Measurements from ENCODE around the gene DAB1.

Gene DAB1

GRCh38 chr1:57319165-57319564 lies 104.7 kb downstream of the DAB1 start:
- H3K27ac ChIP-seq (ENCODE audit: low read depth, low read length): no peak overlapping the region
- WGBS: 70% methylated on average over 4 of the region's 4 CpGs
- H3K9ac ChIP-seq (ENCODE audit: low read depth, low read length): no peak overlapping the region
- H3K9me3 ChIP-seq (ENCODE audit: insufficient read depth, low read depth, low read length): no peaks in the 10 kb centered on the region
- H3K27me3 ChIP-seq (ENCODE audit: insufficient read depth, low read length): no peaks in the 10 kb centered on the region
- H3K4me1 ChIP-seq (ENCODE audit: insufficient read depth, low read length): 0 out of 2 replicates have a peak, but pooled peaks cover 6% of the 10 kb centered on the region
- no peaks in the 10 kb centered on the region for H3K36me3 ChIP-seq (ENCODE audit: insufficient read depth, low read length)
- no peak overlapping the region for H3K4me3 ChIP-seq (ENCODE audit: low read length)

DNA sequence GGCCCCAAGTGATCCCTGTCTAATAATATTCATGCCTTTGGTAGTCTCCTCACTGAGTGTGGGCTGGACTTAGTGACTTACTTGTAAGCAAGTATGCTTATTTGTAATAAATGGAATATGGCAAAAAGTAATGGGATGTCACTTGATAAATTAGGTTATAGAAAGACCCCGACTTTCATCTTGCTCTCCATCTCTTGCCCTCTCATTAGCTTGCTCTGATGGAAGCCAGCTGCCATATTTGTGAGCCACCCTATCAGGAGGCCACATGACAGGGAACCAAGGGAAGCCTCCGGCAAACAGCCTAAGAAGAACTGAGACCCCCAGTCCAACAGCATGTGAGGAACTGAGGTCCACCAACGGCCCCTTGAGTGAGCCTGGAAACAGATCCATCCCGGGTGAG lies 107.0 kb downstream of the DAB1 start:
- Histone ChIP-seq H3K4me1 (ENCODE audit: insufficient read depth, low read length) (0 out of 2 replicates have a peak, but pooled peaks cover 5% of the 10 kb centered on the region), H3K9ac (ENCODE audit: low read depth, low read length) (no peak overlapping the region), H3K4me3 (ENCODE audit: low read length) (no peak overlapping the region), H3K36me3 (ENCODE audit: insufficient read depth, low read length) (no peaks in the 10 kb centered on the region), H3K27ac (ENCODE audit: low read depth, low read length) (no peak overlapping the region), H3K27me3 (ENCODE audit: insufficient read depth, low read length) (no peaks in the 10 kb centered on the region), H3K9me3 (ENCODE audit: insufficient read depth, low read depth, low read length) (no peaks in the 10 kb centered on the region)
- WGBS: 96% methylated on average over 4 of the region's 4 CpGs

DNA sequence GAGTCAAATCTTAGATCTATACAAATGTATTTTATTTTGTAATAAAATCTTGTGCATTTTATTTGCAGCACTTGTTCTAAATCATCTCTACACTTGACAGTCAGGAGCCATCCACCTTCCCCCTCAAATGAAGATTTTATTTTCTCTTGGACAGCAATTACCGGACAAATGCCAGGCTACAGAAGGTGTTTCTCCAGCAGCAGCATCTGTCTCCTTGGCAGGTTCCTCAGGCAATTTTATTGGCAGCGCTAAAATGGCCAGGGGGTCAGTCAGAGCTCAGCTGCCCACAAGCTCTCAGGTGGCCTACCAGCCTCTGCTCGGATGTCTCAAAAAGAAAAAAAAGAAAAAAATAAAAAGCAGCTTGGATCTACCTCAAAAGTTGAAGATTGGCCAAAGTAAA lies 107.6 kb downstream of the DAB1 start:
- Histone ChIP-seq H3K9me3 (ENCODE audit: insufficient read depth, low read depth, low read length) (no peaks in the 10 kb centered on the region), H3K36me3 (ENCODE audit: insufficient read depth, low read length) (no peaks in the 10 kb centered on the region), H3K4me1 (ENCODE audit: insufficient read depth, low read length) (0 out of 2 replicates have a peak, but pooled peaks cover 5% of the 10 kb centered on the region), H3K27ac (ENCODE audit: low read depth, low read length) (no peak overlapping the region), H3K9ac (ENCODE audit: low read depth, low read length) (no peak overlapping the region), H3K4me3 (ENCODE audit: low read length) (no peak overlapping the region), H3K27me3 (ENCODE audit: insufficient read depth, low read length) (no peaks in the 10 kb centered on the region)
- WGBS: 98% methylated on average over 3 of the region's 3 CpGs

GRCh38 chr1:57312869-57313268 lies 111.0 kb downstream of the DAB1 start:
- 93% methylated on average over 7 of the region's 7 CpGs for WGBS
- Histone ChIP-seq H3K27ac (ENCODE audit: low read depth, low read length) (no peak overlapping the region), H3K9me3 (ENCODE audit: insufficient read depth, low read depth, low read length) (no peaks in the 10 kb centered on the region), H3K4me3 (ENCODE audit: low read length) (no peak overlapping the region), H3K36me3 (ENCODE audit: insufficient read depth, low read length) (no peaks in the 10 kb centered on the region), H3K27me3 (ENCODE audit: insufficient read depth, low read length) (no peaks in the 10 kb centered on the region), H3K4me1 (ENCODE audit: insufficient read depth, low read length) (no peaks in the 10 kb centered on the region), H3K9ac (ENCODE audit: low read depth, low read length) (no peak overlapping the region)

- Histone ChIP-seq H3K4me3 (ENCODE audit: low read length) (no peak overlapping the region), H3K9ac (ENCODE audit: low read depth, low read length) (no peak overlapping the region), H3K27me3 (ENCODE audit: insufficient read depth, low read length) (no peaks in the 10 kb centered on the region), H3K9me3 (ENCODE audit: insufficient read depth, low read depth, low read length) (no peaks in the 10 kb centered on the region), H3K27ac (ENCODE audit: low read depth, low read length) (no peak overlapping the region), H3K36me3 (ENCODE audit: insufficient read depth, low read length) (no peaks in the 10 kb centered on the region), H3K4me1 (ENCODE audit: insufficient read depth, low read length) (no peaks in the 10 kb centered on the region)
- WGBS: 100% methylated on average over 1 of the region's 1 CpG
Observed at GRCh38 chr1:57311411-57311810, 112.4 kb downstream of the DAB1 start.

DNA sequence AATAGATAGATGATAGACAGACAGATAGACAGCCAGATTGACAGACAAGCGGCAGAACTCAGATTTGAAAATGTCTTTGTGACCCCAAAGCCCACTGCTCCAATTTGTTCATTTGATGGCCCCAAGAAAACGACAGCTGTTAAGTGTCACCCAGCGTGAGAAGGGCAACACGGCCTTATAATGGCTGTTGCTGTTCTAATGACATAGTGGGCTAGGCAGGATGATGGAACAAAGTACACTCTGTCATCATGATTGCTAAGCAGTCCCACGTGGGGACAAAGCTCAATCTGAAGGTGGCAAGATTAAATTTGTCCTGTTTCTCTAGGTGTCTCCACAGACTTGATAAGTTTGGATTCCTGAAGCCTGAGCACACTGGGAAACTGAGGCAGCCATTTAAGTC lies 112.9 kb downstream of the DAB1 start:
- WGBS: 90% methylated on average over 5 of the region's 5 CpGs
- no peak overlapping the region for H3K4me3 ChIP-seq (ENCODE audit: low read length)
- H3K9me3 ChIP-seq (ENCODE audit: insufficient read depth, low read depth, low read length): no peaks in the 10 kb centered on the region
- no peaks in the 10 kb centered on the region for H3K4me1 ChIP-seq (ENCODE audit: insufficient read depth, low read length)
- H3K27me3 ChIP-seq (ENCODE audit: insufficient read depth, low read length): no peaks in the 10 kb centered on the region
- H3K9ac ChIP-seq (ENCODE audit: low read depth, low read length): no peak overlapping the region
- H3K36me3 ChIP-seq (ENCODE audit: insufficient read depth, low read length): no peaks in the 10 kb centered on the region
- H3K27ac ChIP-seq (ENCODE audit: low read depth, low read length): no peak overlapping the region

GRCh38 chr1:57309630-57310029 lies 114.2 kb downstream of the DAB1 start:
- H3K27ac ChIP-seq (ENCODE audit: low read depth, low read length): no peak overlapping the region

GRCh38 chr1:57307392-57308170 lies 116.3 kb downstream of the DAB1 start:
- H3K9ac ChIP-seq (ENCODE audit: low read depth, low read length): no peak overlapping the region

More at GRCh38 chr1:57309630-57310029, 114.2 kb downstream of the DAB1 start:
- Histone ChIP-seq H3K4me3 (ENCODE audit: low read length) (no peak overlapping the region), H3K36me3 (ENCODE audit: insufficient read depth, low read length) (no peaks in the 10 kb centered on the region), H3K9me3 (ENCODE audit: insufficient read depth, low read depth, low read length) (no peaks in the 10 kb centered on the region), H3K4me1 (ENCODE audit: insufficient read depth, low read length) (no peaks in the 10 kb centered on the region; the same call in 1 of the 2 replicates), H3K27me3 (ENCODE audit: insufficient read depth, low read length) (no peaks in the 10 kb centered on the region), H3K9ac (ENCODE audit: low read depth, low read length) (no peak overlapping the region)
- 90% methylated on average over 2 of the region's 2 CpGs for WGBS

GRCh38 chr1:57304591-57304990 lies 119.3 kb downstream of the DAB1 start:
- no peaks in the 10 kb centered on the region for H3K36me3 ChIP-seq (ENCODE audit: insufficient read depth, low read length)
- no peak overlapping the region for H3K4me3 ChIP-seq (ENCODE audit: low read length)
- 98% methylated on average over 1 of the region's 3 CpGs for WGBS
- H3K27me3 ChIP-seq (ENCODE audit: insufficient read depth, low read length): no peaks in the 10 kb centered on the region
- H3K4me1 ChIP-seq (ENCODE audit: insufficient read depth, low read length): peaks cover 8% of the 10 kb centered on the region; the same call in 1 of the 2 replicates
- no peak overlapping the region for H3K27ac ChIP-seq (ENCODE audit: low read depth, low read length)
- H3K9me3 ChIP-seq (ENCODE audit: insufficient read depth, low read depth, low read length): no peaks in the 10 kb centered on the region
- H3K9ac ChIP-seq (ENCODE audit: low read depth, low read length): no peak overlapping the region

More at GRCh38 chr1:57307392-57308170, 116.3 kb downstream of the DAB1 start:
- Histone ChIP-seq H3K9me3 (ENCODE audit: insufficient read depth, low read depth, low read length) (no peaks in the 10 kb centered on the region), H3K4me3 (ENCODE audit: low read length) (no peak overlapping the region), H3K27me3 (ENCODE audit: insufficient read depth, low read length) (no peaks in the 10 kb centered on the region), H3K27ac (ENCODE audit: low read depth, low read length) (no peak overlapping the region), H3K4me1 (ENCODE audit: insufficient read depth, low read length) (peaks cover 8% of the 10 kb centered on the region; the same call in 1 of the 2 replicates), H3K36me3 (ENCODE audit: insufficient read depth, low read length) (no peaks in the 10 kb centered on the region)
- 90% methylated on average over 4 of the region's 4 CpGs for WGBS

GRCh38 chr1:57302812-57303596 lies 120.9 kb downstream of the DAB1 start:
- H3K36me3 ChIP-seq (ENCODE audit: insufficient read depth, low read length): no peaks in the 10 kb centered on the region
- H3K27me3 ChIP-seq (ENCODE audit: insufficient read depth, low read length): no peaks in the 10 kb centered on the region
- no peak overlapping the region for H3K27ac ChIP-seq (ENCODE audit: low read depth, low read length)
- no peaks in the 10 kb centered on the region for H3K9me3 ChIP-seq (ENCODE audit: insufficient read depth, low read depth, low read length)
- WGBS: 94% methylated on average over 4 of the region's 5 CpGs
- no peak overlapping the region for H3K4me3 ChIP-seq (ENCODE audit: low read length)
- H3K9ac ChIP-seq (ENCODE audit: low read depth, low read length): no peak overlapping the region
- H3K4me1 ChIP-seq (ENCODE audit: insufficient read depth, low read length): peaks cover 8% of the 10 kb centered on the region; the same call in 1 of the 2 replicates

DNA sequence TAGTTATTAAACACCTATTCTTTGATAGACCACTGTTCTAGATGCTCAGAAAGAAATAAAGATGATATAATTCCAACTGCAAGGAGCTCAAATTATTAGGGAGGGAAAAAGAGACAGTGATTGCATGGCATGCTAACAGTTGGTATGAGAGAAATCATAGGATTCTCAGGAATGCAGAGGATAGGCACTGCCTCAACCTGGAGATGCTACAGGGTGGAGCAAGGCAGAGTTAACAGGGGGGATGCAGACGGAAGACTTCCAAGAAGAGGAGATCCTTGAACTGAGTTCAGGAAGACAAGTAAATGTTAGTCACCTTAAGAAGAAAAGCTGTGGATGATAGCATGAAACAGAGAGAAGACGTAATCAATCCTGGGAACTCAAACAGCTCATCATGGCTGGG lies 123.7 kb downstream of the DAB1 start:
- no peak overlapping the region for H3K4me3 ChIP-seq (ENCODE audit: low read length)
- H3K36me3 ChIP-seq (ENCODE audit: insufficient read depth, low read length): no peaks in the 10 kb centered on the region
- peaks cover 8% of the 10 kb centered on the region; the same call in 1 of the 2 replicates for H3K4me1 ChIP-seq (ENCODE audit: insufficient read depth, low read length)
- no peaks in the 10 kb centered on the region for H3K27me3 ChIP-seq (ENCODE audit: insufficient read depth, low read length)
- WGBS: 86% methylated on average over 2 of the region's 2 CpGs
- H3K9ac ChIP-seq (ENCODE audit: low read depth, low read length): no peak overlapping the region
- H3K9me3 ChIP-seq (ENCODE audit: insufficient read depth, low read depth, low read length): no peaks in the 10 kb centered on the region
- H3K27ac ChIP-seq (ENCODE audit: low read depth, low read length): no peak overlapping the region

Measured in HUES64 (cell line).